ENCODE results near the gene HELQ. TPM values are rescaled to one million over a fixed set of nuclear protein-coding genes. Genes with fewer than 3 reads are reported as not detected.

The HELQ gene
- total RNA-seq, 2 donors from 2014 or later = 16.1 to 18.2 TPM

Other genes with a start within 250 kb of the HELQ start
- 10 to 100 TPM; 15.9 to 19.4 TPM for gene COQ2, start 171.0 kb downstream of the HELQ start, total RNA-seq
- gene HPSE, start 121.0 kb downstream of the HELQ start, total RNA-seq = 10 to 100 TPM; 12.8 to 15.3 TPM
- gene MRPS18C, start 235 bp upstream of the HELQ start, total RNA-seq = 10 to 100 TPM; 56.2 to 60.9 TPM
- 10 to 100 TPM; 16.7 to 21.7 TPM for gene ABRAXAS1, start 29.3 kb upstream of the HELQ start, total RNA-seq
- 1 to 10 TPM; 1.2 to 5.1 TPM for gene GPAT3, start 80.3 kb upstream of the HELQ start, total RNA-seq